Astrocyte of the hippocampus (primary cell): ENCODE measurements around the gene GP9.

ENCODE experiments used
- DNase-seq: peaks from one replicate; pipeline ENCODE4 v3.0.0; 2011; ENCODE audit warnings: low read depth, low spot score

GP9 gene

GRCh38 chr3:129028866-129029265 lies 31.7 kb upstream of the GP9 start:
- no peak for DNase-seq

GRCh38 chr3:129030611-129031010 lies 30.0 kb upstream of the GP9 start:
- no peak for DNase-seq

DNA sequence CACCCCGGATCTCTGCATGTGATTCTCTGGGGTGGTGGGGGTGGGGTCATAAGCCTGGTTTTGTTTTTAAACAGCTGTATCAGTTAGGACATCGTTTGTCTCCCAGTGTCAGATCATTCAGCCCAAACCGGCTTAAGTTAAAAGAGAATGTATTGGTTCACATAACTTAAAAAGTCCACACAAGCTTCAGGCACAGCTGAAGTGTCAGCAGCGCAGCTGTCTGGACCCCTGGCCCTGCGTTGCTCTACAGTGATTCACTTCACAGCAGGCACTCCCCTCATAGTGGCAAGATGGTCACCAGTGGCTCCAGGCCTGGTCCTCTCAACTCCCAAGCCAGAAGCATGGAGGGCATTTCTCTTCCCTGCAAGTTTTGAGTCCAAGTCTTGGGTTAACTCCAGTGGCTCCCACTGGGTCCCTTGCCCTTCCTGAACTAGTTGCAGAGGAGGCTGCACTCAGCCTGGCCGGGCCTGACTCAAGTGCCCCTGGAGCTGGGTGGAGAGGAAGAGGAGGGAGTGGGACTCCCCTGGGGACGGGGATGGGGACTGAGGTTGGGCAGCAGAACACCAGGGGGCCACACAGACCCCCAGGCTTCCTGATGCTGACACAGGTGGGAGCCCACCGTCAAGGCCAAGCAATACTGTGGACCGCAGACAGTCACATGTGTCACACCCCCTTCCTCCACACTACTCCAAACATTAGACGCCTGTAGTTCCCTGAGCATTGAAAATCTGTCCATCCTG lies 28.9 kb upstream of the GP9 start:
- DNase-seq = no peak

- DNase-seq = no peak
Measured at GRCh38 chr3:129032716-129033115, 27.9 kb upstream of the GP9 start.

- DNase-seq = no peak
Measured at GRCh38 chr3:129033151-129033550, 27.4 kb upstream of the GP9 start.

DNA sequence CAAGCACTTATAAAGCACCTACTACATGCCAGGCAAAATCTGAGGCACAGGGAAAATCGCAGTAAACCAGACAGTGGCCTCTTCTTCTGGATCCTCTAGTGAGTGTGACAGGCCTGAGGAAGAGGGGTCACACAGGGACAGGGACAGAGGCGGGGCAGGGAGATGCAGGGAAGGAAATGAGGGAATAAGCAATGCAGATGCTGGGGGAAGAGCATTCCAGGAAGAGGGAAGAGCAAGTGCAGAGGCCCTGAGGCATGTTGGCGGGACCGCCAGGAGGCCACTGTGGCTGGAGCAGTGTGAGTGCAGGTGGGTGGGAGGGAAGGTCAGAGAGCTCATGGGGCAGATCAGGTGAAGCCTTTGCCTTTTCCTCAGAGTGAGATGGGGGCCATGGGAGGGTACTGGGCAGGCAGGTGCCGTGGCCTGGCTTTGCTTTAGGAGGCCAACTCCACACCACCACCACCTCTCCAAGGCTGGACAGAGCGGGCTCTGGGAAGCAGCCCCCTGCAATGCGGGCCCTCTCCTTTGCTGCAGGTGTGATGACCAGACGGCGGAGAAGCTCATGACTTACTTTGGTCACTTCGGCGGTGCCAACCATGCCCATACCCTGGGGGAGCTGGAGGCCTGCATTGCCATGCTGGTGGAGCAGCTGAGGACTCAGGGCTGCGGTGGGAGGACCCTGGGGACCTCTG lies 26.8 kb upstream of the GP9 start:
- DNase-seq = no peak

DNA sequence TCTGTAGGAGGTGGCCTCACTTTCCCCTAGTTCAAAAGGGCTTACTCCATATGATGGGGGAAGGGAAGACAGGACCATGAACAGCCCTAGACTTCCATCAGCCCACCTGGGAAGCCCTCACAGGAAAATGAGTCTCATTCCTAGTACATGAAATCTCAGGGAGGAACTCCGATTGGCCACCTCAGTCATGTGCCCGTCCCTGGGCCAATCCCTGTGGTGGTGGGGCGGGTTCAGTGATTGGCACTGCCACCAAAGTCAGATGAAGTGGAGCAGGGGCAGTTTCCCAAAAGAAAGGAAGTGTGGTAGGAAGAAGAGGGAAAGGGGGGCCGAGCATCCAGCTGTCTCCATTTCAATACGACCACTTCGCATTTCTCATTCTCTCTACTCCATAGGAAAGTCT lies 25.9 kb upstream of the GP9 start:
- DNase-seq = no peak

GRCh38 chr3:129035360-129036221 lies 25.0 kb upstream of the GP9 start:
- no peak for DNase-seq

- DNase-seq = no peak
Measured at GRCh38 chr3:129036222-129037092, 24.1 kb upstream of the GP9 start.

- DNase-seq = no peak
Measured at GRCh38 chr3:129037093-129037419, 23.5 kb upstream of the GP9 start.

GRCh38 chr3:129038121-129038855 lies 22.3 kb upstream of the GP9 start:
- no peak for DNase-seq

- DNase-seq = peak; percentile 44
Measured at GRCh38 chr3:129039271-129040038, 21.1 kb upstream of the GP9 start.

DNA sequence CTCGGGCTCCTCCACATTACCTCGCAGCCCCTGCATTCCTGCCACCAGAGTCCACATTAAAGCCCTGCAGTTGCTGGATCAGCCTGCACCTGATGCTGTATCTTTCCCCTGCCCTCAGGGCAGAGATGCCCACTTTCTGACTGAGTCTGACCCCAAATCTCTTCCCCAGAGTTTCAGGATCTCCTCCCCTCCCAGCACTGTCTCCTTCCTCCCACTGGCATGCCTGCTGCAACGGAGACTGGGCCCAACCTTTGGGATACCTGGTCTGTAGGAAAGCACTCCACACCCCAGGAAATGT lies 20.6 kb upstream of the GP9 start:
- no peak for DNase-seq

- no peak for DNase-seq
Measured at GRCh38 chr3:129040579-129041300, 19.8 kb upstream of the GP9 start.

- DNase-seq = no peak
Measured at GRCh38 chr3:129045675-129046036, 14.9 kb upstream of the GP9 start.

DNA sequence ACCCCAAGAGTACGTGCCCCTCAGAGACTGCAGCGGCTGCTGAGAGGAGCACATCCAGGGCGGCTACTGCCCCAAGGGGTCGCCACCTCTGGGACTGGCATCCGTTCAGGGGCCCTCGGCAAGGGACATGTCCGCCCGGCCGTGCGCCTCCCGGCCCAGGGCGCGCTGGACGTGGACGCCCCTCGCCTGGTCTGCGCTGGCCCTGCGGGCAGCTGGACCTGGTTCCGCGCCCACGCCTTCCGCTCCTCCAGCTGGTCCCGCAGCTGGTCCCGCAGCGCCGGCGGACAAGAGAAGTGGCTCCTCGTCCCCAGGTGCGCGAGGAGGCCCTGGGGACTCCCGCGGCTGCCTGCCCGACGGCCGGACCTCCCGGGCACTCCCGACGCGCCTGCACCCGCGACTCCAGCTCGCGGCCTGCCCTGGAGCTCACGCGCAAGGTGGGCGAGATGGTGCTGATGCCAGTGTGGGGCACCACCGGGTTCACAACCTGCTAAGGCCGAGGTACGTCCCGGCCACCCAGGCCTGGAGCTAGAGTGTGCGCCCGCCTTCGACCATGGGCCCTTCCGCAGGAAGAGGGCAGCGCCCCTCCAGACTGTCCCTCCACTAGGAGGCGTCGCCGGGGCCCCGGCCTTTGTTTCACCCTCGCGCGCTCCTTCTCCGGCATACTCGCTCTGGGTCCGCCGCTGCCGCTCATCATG lies 14.4 kb upstream of the GP9 start:
- DNase-seq = no peak

DNA sequence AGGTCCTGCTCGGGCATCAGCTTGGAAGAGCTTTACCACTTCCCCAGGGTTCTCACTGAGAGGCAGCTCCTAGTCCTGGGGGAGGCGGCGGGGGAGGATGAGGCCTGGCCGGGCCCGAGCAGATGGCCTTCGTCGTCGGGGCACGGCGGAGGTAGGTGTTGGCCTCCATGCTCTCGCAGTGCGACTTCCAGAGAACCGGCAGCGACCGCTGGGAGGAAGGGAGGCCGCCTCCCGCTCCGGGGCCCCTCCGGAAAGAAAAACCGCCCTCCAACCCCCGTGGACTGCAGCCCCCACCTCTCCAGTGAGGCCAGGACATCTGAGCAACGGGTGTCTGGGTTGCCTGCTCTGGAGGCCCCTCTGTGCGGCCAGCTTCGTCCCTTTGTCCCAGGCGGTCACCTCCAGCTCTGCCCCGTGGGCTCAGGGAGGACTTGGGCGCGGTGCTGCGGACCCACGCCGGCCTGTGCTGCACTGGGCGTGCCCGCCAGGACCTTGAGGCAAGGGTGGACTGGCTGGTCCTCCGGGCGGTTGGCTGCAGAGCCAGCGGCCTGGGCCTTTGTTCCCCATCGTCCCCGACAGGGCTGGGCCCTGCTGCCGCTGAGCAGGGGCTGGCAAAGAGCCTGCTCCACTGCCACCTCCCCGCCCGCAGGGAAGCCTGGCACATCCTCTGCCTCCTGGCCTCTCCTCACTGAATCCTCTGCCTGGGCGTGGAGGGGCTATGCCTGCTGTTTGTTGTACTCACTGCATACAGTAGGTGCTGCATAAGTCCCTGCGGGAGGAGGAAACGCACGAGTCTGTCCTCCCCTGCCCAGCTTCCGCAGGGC lies 13.6 kb upstream of the GP9 start:
- no peak for DNase-seq

DNA sequence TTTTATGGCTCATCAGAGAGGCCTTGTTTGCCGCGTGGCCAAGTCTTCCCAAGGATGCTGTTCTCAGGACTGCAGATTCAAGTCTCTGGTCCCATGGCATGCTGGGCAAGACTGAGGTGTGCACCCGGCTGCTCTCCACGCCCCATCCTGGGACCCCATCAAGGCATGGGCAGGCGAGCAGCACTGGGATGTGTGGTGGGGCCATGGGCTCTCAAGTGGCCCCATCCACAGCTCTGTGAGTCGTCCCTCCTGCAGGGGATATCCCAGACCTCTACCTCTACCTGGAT lies 13.1 kb upstream of the GP9 start:
- DNase-seq = no peak
